ENCODE measurements around the gene UBE2E3. TPM values are rescaled to one million over a fixed set of nuclear protein-coding genes. Genes with fewer than 3 reads are reported as not detected.
"Not testable (repeated sequence)": the region's sequence is repeated elsewhere in the genome, so short reads cannot be mapped to it uniquely, and the experiment has no call there.

The UBE2E3 gene
- 128 TPM for total RNA-seq

DNA sequence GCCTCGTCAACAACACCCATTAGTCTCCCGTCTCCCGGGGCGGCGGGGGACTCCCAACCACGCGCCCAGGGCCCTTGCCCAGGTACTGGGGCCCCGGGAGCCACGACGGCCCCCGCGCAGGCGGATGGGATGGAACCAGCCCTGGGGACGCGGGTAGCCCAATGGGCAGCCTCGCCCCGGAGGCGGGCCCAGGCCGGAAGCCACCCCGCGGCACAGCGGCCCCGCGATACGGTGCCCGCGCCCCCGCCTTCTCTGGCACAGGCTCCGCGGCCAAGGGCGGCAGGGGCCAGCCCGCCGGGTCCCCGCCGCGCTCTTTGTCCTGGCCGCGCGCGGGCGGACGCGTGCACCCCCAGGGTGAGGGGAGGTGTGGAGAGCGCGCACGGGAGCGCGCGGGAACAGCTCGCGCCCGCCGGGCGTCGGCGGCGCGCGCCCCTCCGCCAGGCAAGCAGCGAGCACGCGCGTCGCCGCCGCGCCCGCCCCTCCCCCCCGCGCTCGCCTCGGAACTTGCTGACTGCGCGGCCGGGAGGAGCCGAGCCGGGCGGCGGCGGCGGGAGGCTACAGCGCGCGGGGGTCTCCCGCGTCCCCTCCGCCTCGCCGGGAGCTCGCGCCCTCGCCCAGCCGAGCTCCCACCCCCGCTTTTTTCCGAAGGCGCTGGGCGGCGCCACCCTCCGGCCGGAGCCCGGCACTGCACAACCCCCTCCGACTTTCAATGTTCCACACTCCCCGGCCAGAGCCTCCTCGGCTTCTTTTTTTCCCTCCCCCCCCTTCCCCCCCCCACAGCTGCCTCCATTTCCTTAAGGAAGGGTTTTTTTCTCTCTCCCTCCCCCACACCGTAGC, at the start of gene UBE2E3:
Gene UBE2E3, plus strand, starts transcription at position 500 of the 837 bp plus-strand sequence. CDS start 1,438 bp downstream, outside the sequence.
- peak; percentile 93 for DNase-seq

DNA sequence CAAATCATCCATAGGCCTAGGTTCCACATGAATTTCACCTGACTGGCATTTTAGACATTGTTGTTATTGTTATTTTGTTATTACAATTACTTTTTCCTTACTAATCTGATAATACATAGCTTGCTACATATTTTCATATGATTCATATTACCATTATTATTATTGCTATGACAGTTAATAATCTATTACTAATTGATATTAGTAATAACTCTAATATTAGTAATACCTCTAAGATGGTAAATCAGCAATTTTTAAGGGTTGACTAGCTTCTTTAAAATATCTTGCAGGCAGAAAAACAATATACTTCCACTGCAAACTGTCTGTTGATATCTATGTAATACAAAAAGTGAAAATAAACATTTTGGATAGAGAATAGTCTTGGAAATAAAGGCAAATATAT, 48.6 kb upstream of the UBE2E3 start:
- DNase-seq: no peak

DNA sequence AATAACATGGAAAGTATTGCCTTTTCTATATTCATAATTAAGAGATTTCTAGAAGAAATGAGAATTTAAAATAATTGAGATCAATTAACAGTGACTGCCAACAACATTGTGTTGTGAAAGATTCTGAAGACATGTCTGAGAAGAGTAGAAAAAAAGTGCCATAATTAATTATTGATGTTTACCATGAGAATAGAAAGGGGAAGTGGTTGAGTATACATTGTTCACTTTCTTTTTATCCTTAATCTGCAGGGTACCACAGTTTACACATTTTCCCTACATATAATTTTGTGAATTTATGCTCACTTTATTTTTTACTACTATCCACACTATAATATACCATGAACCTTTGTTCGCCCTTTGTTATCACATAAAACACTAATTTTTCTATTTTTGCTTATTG, 47.1 kb upstream of the UBE2E3 start:
- DNase-seq: no peak

DNA sequence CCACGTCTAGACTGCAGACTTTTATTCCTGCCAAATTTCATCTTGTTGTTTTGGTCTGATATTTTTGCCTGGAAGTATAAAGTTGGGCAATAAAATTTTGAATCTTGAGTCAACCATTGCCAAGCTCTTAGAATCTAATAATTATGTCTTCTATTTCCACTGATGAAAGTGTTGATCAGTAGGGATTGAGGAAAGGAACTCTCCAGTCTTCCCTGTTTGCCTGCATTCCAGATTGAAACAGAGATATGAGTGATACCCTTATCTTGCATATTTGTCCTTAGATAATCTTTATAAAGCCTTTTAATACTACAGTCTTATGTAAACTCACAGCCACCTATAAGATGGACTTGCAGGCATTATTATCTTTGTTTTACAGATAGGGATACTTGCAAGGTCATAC, 45.5 kb upstream of the UBE2E3 start:
- no peak for DNase-seq

GRCh38 chr2:180937480-180937879, 42.9 kb upstream of the UBE2E3 start:
- not testable (repeated sequence) for DNase-seq

DNA sequence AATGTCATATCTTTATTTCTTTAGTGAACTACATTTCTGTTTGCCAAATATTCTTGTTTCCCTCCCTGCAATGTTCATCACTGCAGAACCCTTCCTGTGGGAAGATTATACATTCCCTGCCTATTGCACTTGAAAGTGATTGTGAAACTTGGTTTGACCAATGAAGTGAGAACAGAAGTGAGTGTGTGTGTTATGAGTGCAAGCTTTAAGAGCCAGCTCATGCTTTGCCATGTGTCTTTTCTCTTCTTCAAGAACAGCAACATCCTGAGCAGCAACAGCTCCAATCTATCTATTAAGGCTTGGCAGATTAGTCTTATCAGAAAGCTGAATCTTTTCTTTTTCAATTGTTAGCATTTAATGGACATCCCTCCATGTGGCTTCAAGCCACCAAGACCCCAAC, 42.0 kb upstream of the UBE2E3 start:
- DNase-seq: no peak

- DNase-seq: no peak
These were observed 37.1 kb upstream of the UBE2E3 start for GRCh38 chr2:180943275-180943674.

- DNase-seq: no peak
These were observed 36.0 kb upstream of the UBE2E3 start for GRCh38 chr2:180944372-180944771.

GRCh38 chr2:180947208-180947689, 33.2 kb upstream of the UBE2E3 start:
- DNase-seq: no peak

DNA sequence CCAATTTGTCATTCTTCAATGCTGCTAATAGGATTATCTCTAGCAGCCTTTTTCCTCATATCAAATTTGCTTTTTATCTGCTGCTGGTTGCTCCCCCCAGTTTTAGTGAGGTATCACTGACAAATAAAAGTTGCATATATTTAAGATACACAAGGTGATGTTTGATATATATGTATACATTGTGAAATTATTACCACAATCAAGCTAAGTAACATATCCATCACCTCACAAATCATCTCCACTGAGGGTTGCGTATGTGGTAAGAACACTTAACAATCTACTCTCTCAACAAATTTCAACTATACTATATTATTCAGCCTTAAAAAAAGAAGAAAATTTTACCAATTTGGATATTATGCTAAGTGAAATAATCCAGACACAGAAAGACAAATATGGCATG, 30.5 kb upstream of the UBE2E3 start:
- DNase-seq: no peak

DNA sequence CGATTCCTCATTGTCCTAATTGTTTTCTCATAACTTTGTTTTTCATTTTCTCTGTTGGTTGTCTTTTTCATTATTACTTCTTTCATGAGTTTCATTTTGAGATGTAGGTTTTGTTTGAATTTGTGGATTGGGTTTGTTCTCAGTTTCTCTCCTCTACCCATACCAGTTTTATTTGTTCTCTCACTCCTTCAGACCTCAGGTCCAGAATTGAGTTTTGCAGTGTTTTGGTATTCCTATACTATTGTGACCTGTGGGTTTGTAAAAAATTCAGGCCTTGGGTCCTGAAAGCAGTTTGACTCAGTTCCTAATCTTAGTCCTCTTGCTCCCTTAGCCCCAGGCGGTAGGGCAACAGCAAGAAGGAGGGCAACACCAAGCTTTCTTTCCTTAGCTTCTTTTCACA, 28.3 kb upstream of the UBE2E3 start:
- DNase-seq: no peak

DNA sequence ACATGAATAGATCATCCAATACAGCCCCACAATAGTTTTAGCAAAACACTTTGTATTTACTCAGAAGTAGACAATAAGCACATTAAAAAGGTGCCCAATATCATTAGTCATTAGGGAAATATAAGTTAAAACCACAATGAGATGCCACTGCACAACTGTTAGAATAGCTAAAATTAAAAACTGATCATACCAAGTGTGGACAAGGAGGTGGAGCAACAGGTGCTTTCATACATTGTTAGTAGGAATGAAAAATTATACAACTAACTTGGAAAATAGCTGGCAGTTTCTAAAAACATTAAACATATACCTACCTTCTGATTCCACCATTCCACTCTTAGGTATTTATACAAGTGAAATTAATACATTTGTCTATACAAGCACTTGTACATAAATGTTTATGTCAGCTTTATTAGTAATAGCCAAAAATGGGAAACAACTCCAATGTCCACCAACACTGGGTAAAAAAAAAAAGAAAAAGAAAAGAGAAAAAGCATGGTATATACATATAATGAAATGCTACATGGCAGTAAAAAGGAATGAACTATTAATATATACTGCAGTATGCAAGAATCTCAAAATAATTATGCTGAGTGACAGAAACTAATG, 27.6 kb upstream of the UBE2E3 start:
- no peak for DNase-seq

- no peak for DNase-seq
These were observed 26.9 kb upstream of the UBE2E3 start for GRCh38 chr2:180953550-180953949.

GRCh38 chr2:180955101-180955500, 25.3 kb upstream of the UBE2E3 start:
- DNase-seq: peak; percentile 62

- no peak for DNase-seq
These were observed 20.6 kb upstream of the UBE2E3 start for GRCh38 chr2:180959787-180960186.

GRCh38 chr2:180960982-180961381, 19.4 kb upstream of the UBE2E3 start:
- no peak for DNase-seq

- DNase-seq: peak; percentile 20
These were observed 17.6 kb upstream of the UBE2E3 start for GRCh38 chr2:180962727-180963314.

GRCh38 chr2:180966378-180966777, 14.0 kb upstream of the UBE2E3 start:
- no peak for DNase-seq

DNA sequence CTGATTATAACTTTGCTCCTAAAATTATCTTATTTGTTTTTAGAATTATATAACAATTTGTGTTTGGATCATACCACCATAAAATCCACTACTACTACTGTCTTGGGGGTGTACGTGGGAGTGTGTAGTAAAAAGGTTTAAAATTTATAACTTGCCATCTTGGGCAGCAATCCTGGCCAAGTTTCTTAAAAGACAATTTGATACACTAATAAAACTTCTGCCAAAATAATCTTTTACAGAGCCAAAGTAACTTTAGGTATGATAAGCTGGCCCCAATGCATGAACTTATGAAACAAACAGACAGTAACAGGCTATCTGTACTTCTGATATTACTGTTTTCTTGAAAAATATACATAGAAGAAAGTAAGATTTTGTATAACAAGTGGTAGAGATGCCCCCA, 11.3 kb upstream of the UBE2E3 start:
- DNase-seq: no peak

GRCh38 chr2:180970016-180970415, 10.4 kb upstream of the UBE2E3 start:
- DNase-seq: no peak

DNA sequence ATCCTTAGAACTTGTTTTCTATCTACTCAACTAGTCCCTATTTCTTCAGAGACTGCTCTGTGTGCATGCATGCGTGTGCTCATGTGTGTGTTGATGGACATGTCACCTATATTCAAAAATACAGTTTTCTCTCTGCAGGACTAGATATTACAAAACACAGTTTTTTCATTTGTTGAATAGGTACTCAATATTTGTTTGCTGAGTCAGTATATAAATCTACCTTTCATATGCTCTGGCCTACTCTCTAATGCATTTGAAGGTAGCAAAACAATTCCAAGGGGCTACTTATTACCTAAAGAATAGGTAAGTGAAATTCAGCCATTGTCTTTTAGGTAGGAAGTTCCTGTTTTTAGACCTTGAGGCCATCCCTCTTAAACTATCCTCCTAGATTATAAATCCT, 8.6 kb upstream of the UBE2E3 start:
- no peak for DNase-seq

- DNase-seq: no peak
These were observed 4.8 kb upstream of the UBE2E3 start for GRCh38 chr2:180975585-180975984.

Measured in tongue (tissue), 2 donors.